ENCODE measurements around the gene DUOX1.

Gene DUOX1

DNA sequence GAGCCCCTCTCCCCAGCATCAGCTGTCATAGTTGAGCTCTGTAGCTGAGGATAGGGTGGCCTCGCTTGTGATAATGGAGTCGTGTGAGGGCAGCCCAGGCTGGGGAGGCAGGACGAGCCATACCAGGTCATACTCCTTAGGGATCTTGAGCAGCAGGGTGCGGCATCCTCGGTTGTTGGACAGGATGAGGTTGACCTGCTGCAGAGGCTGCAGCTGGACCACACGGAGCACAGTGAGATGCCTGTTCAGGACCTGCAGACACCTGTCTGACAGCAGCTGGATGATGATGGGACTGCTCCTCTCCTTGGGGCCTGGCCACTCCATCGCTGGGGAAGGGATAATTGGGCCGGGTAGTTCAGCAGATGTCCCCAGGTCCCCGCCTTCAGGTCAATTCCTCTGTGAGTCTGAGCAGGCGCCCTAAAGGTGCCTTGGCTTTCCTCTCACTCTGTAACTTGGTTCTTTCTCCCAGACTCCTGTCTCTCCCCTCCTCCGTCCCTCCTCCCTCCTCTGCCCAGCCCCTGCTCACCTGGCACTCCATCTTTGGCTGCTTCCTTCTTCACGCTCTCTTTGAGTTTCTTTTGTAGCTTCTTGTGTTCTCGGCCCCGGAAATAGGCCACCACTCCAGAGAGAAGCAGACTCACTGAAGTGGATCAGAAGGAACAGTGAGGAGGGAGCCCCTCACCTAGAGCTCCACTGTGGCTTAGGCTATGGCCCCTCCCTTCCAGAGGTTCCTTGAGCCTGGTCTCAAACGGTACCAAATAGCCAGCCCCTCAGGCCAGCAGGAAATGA lies 23.6 kb upstream of the DUOX1 start:
- DNase-seq: peak; percentile 47

DNA sequence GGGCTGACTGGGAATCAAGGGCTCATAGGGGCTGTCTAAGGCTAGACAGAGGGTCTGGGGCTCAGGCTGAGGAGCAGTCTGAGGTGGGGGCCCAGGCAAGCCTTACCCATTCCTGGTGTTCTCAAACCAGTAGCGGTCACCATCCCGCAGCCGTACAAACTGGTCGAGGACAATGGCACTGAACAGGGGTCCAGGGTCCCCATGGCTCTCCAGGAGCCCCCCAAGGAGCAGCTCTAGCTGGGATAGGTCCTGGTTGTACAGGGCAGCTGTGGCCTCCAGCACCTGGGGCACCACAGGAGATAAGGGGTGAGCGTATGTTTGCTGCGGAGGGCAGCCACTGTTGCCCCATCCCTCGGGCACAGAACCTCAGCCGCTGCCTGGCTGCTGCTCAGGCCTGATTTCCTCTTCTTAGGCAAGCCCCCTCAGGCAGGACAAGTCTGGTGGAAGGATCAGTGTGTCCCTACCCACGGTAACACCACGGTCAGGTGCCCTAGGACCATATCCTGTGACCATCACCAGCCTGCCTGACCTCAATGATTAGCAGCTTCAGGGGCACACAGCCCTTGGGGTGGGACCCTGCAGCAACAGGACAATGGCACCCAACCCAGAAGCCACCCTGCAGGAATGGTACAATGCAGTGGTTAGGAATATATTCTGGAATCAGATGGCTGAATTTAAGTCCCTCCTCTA lies 21.7 kb upstream of the DUOX1 start:
- peak; percentile 49 for DNase-seq

DNA sequence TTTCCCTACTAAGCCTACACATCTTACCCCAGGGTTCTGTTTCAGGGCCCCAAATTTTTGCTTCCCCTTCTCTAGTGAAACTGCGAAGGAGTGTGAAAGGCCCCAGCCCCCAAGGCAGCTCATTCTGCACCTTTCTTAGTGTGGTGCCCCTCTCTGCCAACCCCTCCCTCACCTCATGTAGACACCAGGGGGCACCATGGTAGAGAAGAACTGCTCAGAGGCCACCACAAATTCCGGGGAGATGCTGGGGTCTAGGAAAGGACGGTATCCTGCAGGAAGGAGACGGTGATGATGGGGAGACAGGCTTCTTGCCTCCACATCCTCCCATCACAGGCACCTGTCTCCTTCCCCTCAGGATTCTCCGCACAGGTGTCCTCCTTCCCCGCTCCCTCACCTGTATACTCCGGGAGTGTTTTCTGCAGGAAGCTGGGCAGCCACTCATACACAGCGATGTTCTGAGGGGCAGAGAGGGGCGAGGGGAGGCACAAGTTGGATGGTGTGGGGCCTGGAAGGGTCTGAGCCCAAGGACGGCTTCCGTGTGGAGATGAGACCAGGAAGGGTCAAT lies 19.5 kb upstream of the DUOX1 start:
- DNase-seq: no peak

DNA sequence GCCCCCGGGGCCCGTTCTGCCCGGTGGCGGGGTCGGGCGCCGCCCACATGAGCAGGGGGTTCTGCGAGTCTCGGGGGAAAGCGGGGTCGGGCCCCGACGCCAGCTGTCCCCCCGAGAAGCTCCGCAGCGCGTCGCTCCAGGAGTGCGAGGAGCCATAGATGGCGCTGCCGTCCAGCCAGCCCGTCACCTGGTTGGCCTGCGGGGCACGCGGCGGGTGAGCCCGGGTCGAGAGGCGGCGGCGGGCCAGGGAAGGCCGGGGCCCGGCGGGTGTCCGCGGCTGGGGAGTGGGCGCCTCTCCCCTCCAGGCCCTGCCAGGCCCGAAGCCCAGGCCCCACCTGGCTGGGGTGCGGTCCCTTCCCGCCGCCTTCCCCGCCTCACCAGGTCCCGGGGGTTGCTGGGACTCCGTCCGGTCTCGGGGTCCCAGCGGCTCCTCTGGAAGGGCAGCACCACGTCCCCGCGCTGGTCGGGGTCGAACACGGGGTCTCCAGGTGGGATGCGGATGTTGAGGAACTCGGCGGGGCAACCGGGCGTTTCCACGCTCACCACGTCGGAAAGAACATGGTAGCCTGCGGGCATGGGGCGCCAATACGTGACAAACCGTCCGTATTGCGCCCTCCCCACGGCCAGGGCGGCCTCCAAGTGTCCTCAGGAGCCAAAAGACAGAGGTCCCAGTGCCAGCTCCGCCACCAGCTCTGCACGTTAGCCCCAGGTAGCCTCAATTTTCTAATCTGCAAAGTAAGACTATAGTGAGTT lies 18.2 kb upstream of the DUOX1 start:
- no peak for DNase-seq

DNA sequence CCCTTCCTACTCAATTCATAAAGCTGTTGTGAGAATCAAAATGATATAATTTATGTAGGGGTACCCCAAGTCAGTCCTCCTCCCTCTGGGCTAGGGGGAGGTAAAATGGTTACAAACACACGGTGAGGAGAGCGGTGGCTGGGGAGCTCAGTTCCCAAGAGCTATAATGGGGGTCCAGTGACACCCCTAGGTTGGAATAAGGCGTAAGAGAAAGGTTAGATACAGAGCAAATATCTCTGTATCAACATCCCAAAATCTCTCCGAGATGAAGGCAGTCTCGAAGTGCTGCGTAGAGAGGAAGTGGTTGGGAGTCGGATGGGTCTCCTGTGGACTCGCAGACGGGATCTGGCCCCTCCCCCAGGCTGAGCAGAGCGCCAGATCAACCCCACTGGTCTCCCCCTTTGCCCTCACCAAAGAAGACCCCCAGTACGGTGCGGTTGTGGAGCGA lies 17.6 kb upstream of the DUOX1 start:
- no peak for DNase-seq

DNA sequence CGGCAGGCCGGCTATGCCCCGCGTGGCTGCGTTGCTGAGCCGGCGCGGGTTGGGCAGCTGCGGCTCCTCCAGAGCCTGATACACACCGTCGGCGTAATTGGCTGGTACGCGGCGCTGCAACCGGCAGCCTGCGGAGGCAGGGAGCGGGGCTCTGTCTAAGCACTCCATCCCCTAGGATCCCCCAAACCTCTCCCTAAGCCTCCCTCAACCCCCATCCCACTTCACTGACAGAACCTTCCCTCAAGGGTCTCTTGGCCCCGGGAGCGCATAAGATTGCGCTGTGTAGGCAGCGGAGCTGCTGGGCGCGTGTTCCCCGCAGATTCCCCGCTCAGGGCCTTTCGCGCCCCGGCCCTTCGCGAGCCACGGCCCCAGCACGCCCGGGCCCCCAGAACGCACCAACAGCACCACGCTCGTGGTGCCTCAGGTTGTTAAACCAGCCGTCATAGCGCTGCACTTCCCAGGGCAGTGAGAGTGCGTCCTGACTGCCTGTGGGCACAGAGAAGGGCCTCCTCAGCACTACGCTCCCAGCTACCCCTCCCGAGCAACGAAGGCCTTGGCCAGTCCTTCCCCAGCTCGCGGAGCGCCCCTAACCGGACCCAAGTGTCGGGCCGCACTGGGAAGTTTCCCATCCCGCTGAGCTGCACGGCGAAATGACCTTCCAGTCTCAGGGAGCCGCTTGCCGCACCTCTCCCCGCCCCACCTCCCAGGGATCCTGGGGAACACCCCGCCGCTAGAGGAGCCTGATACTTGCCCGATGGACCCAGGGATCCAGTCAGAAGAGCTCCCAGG lies 17.0 kb upstream of the DUOX1 start:
- DNase-seq: no peak

DNA sequence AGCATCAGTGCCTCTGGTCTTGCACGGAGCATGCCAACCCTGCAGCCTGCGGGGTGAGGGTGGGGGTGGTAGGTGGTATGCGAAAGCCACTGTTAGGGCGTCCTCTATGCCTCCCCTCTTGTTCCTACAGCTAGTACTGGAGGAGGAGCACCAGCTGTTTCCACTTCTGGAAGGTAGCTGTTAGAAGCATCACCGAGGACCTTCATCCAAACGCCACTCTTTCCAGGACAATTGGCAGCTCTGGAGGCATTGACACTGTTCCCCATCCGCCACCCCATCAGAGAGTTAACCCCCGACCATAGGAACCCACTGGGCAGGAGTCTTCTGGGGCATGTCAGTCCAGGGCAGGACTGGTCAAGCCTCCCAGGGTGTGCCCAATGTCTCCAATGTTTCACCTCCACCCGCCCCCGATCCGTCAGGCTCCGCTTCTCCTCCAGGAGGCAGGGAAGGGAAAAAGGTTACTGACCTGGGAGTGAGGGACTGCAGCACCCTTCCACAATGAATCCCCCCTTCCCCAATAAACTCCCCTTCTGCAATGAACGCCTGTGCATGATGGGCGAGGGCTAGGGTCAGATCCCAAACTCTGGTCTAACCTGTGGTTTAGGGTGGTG lies 16.3 kb upstream of the DUOX1 start:
- DNase-seq: no peak

DNA sequence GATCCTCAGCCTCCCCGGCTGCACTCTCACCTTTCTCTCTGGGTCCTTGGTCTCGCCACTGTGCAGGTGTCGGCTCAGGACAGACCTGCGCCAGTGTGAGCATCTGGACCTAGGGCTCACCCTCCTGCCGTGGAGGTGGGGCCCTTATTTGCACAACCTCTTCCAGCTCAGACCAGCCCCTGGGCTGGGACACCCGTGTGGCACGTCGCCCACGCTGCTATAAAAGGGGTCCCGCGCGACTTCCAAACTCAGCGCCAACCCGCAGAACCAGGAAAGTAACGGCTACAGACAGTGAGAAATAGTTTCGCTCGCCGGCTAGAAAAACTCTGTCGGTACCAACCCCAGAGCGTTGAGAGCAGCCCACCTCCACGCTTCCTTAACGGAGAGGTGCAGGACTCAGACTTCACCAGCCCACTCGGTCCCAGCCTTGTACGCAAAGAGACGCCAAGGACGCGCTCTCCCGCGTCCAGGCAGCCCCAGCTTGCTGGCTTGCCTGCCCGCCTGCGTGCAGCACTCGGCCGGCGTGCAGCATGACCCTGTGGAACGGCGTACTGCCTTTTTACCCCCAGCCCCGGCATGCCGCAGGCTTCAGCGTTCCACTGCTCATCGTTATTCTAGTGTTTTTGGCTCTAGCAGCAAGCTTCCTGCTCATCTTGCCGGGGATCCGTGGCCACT lies 15.6 kb upstream of the DUOX1 start, which contains the start of the genes DUOX2 and DUOXA2:
Gene DUOX2, minus strand, starts transcription at position 97 of the 675 bp plus-strand sequence. CDS start 761 bp downstream, outside the sequence.
Gene DUOXA2, plus strand, starts transcription at position 251 of the 675 bp plus-strand sequence. Its CDS starts 280 bp downstream, at position 531.
- no peak for DNase-seq

DNA sequence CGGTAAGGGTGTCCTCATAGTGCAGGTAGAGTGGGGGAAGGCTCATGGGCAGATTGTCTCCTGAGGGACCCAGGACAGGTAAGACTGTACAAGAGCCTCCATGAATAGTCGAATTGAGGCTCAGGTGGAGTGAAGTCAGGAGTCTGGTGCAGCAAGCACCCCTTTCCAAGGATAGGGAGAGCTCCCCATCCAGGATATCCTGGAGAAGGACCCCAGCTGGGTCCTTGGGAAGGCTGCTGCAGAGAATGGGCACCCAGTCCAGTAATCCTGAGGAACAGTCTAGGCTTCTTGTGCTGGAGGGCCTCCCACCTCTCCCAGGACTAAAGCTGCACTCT lies 15.1 kb upstream of the DUOX1 start:
- no peak for DNase-seq

DNA sequence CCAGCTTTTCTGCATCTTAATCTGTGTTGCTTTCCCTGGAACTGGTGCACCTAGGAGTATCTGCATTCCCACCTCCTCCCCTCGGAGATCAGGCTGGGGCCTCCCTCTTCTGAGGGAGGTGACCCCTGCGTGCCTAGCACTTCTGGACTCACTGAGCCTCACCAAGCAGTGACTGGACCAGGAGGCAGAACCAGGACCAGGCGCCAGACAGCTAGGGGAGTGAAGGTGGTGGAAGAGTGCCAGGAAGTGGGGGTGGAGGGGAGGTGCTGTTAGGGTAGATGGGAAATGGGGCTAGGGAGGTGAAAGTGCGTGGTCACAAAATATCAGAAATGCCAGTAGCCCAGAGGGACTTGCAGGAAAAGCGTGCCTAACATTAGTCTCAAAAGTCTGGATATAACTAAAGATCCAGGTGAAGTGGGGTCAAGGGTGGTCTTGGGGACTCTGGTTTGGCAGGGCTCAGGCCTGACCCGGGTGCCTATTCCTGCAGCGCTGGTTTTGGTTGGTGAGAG lies 14.4 kb upstream of the DUOX1 start:
- DNase-seq: no peak

DNA sequence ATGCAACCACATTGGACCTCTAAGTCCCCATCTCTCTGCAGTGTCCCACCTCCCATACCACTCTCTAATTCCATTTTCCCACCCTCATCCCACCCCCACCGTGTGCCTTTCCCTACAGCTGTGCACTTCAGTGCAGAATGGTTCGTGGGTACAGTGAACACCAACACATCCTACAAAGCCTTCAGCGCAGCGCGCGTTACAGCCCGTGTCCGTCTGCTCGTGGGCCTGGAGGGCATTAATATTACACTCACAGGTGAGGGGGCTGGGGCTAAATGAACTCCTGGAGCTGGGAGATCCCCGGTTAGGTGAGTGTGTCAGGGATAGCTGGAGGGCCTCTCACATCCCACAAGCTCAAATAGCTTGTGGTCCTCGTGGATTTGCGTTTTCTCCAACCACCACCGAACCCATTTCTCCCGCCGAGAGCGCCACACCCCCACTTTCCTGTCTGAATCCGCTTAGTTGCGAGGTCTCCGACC lies 13.8 kb upstream of the DUOX1 start:
- no peak for DNase-seq

DNA sequence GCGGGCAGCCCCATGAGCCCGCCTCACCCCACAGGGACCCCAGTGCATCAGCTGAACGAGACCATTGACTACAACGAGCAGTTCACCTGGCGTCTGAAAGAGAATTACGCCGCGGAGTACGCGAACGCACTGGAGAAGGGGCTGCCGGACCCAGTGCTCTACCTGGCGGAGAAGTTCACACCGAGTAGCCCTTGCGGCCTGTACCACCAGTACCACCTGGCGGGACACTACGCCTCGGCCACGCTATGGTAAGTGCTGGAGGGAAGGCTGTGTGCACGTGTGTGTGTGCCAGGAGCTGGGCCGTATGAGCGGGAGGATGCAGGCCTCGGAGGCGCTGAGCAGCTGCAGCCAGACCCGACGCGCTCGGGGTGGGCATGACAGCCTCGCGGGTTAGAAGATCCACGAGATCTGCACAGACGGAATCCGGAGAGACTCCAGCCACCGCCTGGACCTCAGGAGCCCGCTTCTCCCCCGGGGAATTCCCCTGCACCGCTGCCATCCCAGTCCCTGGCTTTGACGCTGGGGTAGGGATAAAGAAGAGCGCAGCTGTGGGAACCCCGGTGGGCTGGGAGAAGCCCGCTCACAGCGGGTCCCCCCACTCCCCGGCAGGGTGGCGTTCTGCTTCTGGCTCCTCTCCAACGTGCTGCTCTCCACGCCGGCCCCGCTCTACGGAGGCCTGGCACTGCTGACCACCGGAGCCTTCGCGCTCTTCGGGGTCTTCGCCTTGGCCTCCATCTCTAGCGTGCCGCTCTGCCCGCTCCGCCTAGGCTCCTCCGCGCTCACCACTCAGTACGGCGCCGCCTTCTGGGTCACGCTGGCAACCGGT lies 13.1 kb upstream of the DUOX1 start:
- no peak for DNase-seq

DNA sequence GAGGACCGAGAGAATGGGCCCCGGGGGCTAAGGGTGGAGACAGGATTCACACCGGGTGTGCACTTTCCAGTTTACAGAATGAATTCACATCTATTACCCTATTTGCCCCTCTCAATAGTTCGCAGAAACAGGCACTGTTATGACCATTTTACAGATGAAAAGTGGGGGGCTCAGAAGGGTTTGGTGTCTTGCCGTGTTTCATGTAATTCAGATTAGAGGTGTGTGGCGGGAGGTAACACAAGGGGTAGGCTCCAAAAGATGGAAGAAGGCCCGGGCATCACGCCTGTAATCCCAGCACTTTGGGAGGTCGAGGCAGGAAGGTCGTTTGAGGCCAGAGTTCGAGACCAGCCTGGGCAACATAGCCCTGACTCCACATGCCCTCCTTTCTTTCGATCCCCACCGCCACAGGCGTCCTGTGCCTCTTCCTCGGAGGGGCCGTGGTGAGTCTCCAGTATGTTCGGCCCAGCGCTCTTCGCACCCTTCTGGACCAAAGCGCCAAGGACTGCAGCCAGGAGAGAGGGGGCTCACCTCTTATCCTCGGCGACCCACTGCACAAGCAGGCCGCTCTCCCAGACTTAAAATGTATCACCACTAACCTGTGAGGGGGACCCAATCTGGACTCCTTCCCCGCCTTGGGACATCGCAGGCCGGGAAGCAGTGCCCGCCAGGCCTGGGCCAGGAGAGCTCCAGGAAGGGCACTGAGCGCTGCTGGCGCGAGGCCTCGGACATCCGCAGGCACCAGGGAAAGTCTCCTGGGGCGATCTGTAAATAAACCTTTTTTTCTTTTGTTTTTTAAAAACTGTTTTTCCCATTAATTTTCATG lies 12.3 kb upstream of the DUOX1 start:
- DNase-seq: no peak

DNA sequence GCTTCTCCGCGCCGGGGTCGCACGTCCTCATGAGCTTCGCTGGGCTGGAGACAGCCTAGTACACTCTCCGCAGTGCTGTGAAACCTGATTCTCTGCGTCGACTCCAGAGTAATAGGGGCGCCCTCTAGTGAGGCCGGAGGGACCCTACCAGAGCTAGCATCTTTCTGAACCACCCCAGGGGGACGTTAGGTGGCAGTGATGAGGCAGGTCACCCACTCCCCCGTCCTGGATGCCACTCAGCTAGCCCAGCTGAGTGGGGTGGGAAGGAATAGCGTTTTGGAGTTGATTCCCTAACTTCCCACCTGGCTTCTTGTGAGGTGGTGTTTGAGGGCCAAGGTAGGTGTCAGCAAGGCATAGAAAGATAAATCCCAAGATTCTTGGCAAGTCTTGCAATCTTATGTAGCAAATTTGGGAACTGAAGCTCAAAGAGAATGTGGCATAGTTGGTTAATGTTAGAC lies 11.6 kb upstream of the DUOX1 start:
- peak; percentile 93 for DNase-seq

DNA sequence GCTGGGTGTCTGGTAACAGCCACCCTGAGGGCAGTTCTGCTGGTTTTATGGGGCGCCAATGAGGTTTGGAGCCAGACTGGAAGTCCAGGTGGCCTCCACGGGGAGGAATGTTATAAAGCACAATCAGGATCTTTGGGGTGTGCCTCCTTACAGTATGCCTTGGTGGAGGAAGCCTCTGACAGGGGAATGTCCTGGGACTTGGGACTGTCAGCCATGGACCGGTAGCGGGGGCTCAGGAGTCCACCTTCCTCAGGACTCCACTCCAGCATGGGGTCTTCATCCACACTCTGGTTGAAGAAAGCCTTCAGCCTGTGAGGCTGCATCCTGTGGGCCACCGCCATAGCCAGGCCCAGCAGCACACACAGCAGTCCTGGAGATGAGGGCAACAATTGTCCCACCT lies 10.8 kb upstream of the DUOX1 start:
- DNase-seq: no peak

DNA sequence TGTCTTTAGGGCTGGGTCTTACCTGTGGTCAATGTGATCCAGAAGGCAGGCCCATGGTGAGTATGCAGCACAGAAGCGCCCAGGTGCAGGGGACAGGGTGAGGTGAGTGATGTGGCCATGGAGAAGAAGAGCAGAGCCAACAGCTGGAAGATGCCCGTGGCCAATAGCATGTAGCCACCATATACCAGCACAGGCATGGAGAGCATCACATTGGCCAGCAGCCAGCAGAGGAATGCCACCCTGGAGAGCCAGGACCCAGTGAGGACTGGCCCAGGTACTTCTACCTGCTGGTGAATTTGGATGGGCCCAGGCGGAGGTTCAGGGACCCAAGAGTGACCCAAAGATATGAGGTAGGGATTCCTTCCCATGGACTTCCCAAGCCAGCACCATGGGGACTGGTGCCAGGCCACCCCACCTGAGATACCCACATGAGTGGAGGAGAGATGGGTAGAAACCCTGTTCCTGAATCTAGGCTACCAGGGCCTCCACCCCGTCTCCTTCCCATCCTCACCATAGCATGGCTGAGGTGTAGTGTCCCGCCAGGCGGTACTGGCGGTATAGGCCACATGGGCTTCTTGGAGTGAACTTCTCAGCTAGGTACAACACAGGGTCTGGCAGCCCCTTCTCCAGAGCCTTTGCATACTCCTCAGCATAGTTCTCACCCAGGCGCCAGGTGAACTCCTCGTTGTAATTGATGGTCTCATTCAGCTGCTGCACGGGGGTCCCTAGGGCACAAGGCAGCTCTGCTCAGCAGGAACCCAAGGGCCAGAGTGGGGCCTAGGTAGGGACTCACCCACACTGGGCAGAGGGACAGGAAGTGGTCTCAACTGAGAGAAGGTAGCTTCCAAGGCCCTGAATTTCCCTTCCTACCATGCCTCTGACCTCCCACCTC lies 9.5 kb upstream of the DUOX1 start:
- no peak for DNase-seq

DNA sequence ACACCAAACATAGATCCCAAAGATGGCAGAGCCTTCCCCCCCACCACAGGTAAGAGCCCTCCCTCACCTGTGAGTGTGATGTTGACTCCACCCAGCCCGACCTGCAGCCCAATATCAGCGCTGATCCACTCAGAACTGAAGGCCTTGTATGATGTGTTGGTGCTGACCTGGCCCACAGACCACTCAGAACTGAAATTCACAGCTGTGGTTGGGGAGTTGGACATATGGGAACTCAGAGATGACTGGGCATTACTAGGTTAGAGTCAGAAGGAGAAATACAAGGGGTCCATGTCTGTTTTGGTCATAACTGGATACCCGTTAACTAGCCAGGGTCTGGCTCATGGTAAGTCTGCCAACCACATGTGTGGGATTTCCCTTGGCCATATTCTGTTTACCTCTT lies 8.8 kb upstream of the DUOX1 start:
- DNase-seq: no peak

Measured in activated effector memory CD4-positive, alpha-beta T cell treated with anti-CD3 and anti-CD28 coated beads, Interleukin-2, amount 50 U/mL, for 16 hours (primary cell).